GM06990 (cell line): ENCODE results near the gene SLC6A17.

ENCODE experiments used
- DNase-seq: peaks from one replicate; pipeline ENCODE4 v3.0.0-alpha.2; 2011; ENCODE audit not compliant: insufficient read length; ENCODE audit errors: extremely low read depth
- H3K27me3 ChIP-seq: replicated peaks from 2 replicates; pipeline ENCODE4 v1.6.0; 2011; ENCODE audit warnings: low read length; ENCODE audit not compliant: control insufficient read depth, insufficient read depth
- H3K36me3 ChIP-seq: 2 replicates; pipeline ENCODE4 v1.5.1; 2011; ENCODE audit warnings: low read length; ENCODE audit not compliant: control insufficient read depth, insufficient read depth
- H3K4me3 ChIP-seq: replicated peaks from 2 replicates; pipeline ENCODE4 v1.5.1; 2011; ENCODE audit warnings: low read depth, mild to moderate bottlenecking, control low read depth, low read length
- CTCF ChIP-seq: IDR thresholded peaks from 2 replicates; pipeline ENCODE4 v1.5.1; 2011; ENCODE audit warnings: low read length, control low read depth, mild to moderate bottlenecking, inconsistent platforms; ENCODE audit not compliant: insufficient read depth, poor library complexity, severe bottlenecking

Gene SLC6A17

GRCh38 chr1:110225756-110226404, 75.6 kb downstream of the SLC6A17 start:
- no peaks in the 10 kb centered on the region for H3K27me3 ChIP-seq
- no peak for DNase-seq
- H3K36me3 ChIP-seq = no peaks in the 10 kb centered on the region
- no peak overlapping the region for H3K4me3 ChIP-seq
- no peak for TF ChIP-seq CTCF

- no peak for TF ChIP-seq CTCF
- no peaks in the 10 kb centered on the region for H3K36me3 ChIP-seq
- H3K4me3 ChIP-seq = no peak overlapping the region
- no peaks in the 10 kb centered on the region for H3K27me3 ChIP-seq
- no peak for DNase-seq
Measured at GRCh38 chr1:110227774-110228173, 77.5 kb downstream of the SLC6A17 start.

- H3K27me3 ChIP-seq = no peaks in the 10 kb centered on the region
- H3K36me3 ChIP-seq = no peaks in the 10 kb centered on the region
- DNase-seq = no peak
- TF ChIP-seq CTCF = no peak
- no peak overlapping the region for H3K4me3 ChIP-seq
Measured at GRCh38 chr1:110228381-110228780, 78.1 kb downstream of the SLC6A17 start.

- no peaks in the 10 kb centered on the region for H3K27me3 ChIP-seq
- no peak for TF ChIP-seq CTCF
- DNase-seq = no peak
- no peak overlapping the region for H3K4me3 ChIP-seq
- H3K36me3 ChIP-seq = no peaks in the 10 kb centered on the region
Measured at GRCh38 chr1:110228869-110229268, 78.6 kb downstream of the SLC6A17 start.

GRCh38 chr1:110229348-110230001, 79.2 kb downstream of the SLC6A17 start:
- Histone ChIP-seq H3K36me3 (no peaks in the 10 kb centered on the region), H3K4me3 (no peak overlapping the region), H3K27me3 (no peaks in the 10 kb centered on the region)
- DNase-seq = no peak
- TF ChIP-seq CTCF = no peak
